Hindlimb muscle (tissue), 1 donor: Measurements from ENCODE around the gene IL21R. TPM values are rescaled to one million over a fixed set of nuclear protein-coding genes. Genes with fewer than 3 reads are reported as not detected.
"Not testable (repeated sequence)": the region's sequence is repeated elsewhere in the genome, so short reads cannot be mapped to it uniquely, and the experiment has no call there.

Source experiments
- DNase-seq: peaks from one replicate; pipeline ENCODE4 v3.0.0-alpha.2; 2013
- polyA plus RNA-seq: library from polyadenylated mRNA; unstranded; fragments of 120-200 nt; gene quantifications from one replicate; pipeline ENCODE4 v1.2.1, GENCODE V29; 2013; ENCODE audit not compliant: insufficient read length

Gene IL21R
- polyA plus RNA-seq, 1 donor, result 0.23 TPM

- DNase-seq, result no peak
Measured at GRCh38 chr16:27428026-27428785, 26.2 kb downstream of the IL21R start.

- no peak for DNase-seq
Measured at GRCh38 chr16:27429330-27429871, 27.4 kb downstream of the IL21R start.

GRCh38 chr16:27429981-27430441, 28.0 kb downstream of the IL21R start:
- no peak for DNase-seq

- DNase-seq, result no peak
Measured at GRCh38 chr16:27430512-27430911, 28.5 kb downstream of the IL21R start.

- DNase-seq, result no peak
Measured at GRCh38 chr16:27430923-27431484, 29.0 kb downstream of the IL21R start.

GRCh38 chr16:27431773-27432532, 30.0 kb downstream of the IL21R start:
- no peak for DNase-seq

GRCh38 chr16:27432558-27432957, 30.6 kb downstream of the IL21R start:
- no peak for DNase-seq

GRCh38 chr16:27433191-27433590, 31.2 kb downstream of the IL21R start:
- DNase-seq, result not testable (repeated sequence)

GRCh38 chr16:27433636-27434035, 31.7 kb downstream of the IL21R start:
- no peak for DNase-seq

GRCh38 chr16:27434141-27435051, 32.4 kb downstream of the IL21R start:
- DNase-seq, result no peak

- not testable (repeated sequence) for DNase-seq
Measured at GRCh38 chr16:27435146-27435545, 33.2 kb downstream of the IL21R start.

- DNase-seq, result no peak
Measured at GRCh38 chr16:27436065-27436464, 34.1 kb downstream of the IL21R start.

GRCh38 chr16:27436921-27437650, 35.1 kb downstream of the IL21R start:
- no peak for DNase-seq

- no peak for DNase-seq
Measured at GRCh38 chr16:27437946-27438345, 36.0 kb downstream of the IL21R start.

GRCh38 chr16:27439271-27440018, 37.5 kb downstream of the IL21R start:
- DNase-seq, result no peak

- no peak for DNase-seq
Measured at GRCh38 chr16:27441276-27441675, 39.3 kb downstream of the IL21R start.

- no peak for DNase-seq
Measured at GRCh38 chr16:27441998-27442397, 40.0 kb downstream of the IL21R start.

GRCh38 chr16:27444015-27444414, 42.0 kb downstream of the IL21R start:
- DNase-seq, result no peak

GRCh38 chr16:27444470-27444869, 42.5 kb downstream of the IL21R start:
- DNase-seq, result no peak

- DNase-seq, result no peak
Measured at GRCh38 chr16:27445502-27446175, 43.7 kb downstream of the IL21R start.
